Activated CD4-positive, alpha-beta T cell treated with anti-CD3 and anti-CD28 coated beads for 36 hours (primary cell): ENCODE measurements around the gene MAST2. TPM values are rescaled to one million over a fixed set of nuclear protein-coding genes. Genes with fewer than 3 reads are reported as not detected.

Source experiments
- ATAC-seq: fragments of 200-7000 bp; cut with Tn5 transposase; one replicate; pipeline ENCODE4 v1.10.0; 2021; ENCODE audit warnings: mild to moderate bottlenecking, moderate library complexity
- CTCF ChIA-PET: fragments of 350-600 bp; sonication (Branson Sonifier 250); formaldehyde crosslinking; loops from one replicate; lab custom pipeline; 2021; ENCODE audit warnings: antibody characterized with exemption; lab: Charles Lee
- POLR2A ChIA-PET: fragments of 350-600 bp; sonication (Branson Sonifier 250); formaldehyde crosslinking; loops from one replicate; lab custom pipeline; 2021; ENCODE audit warnings: antibody characterized with exemption, inconsistent platforms; lab: Charles Lee
- DNase-seq: peaks from one replicate; pipeline ENCODE4 v3.0.0-alpha.2; 2020
- H3K27ac Mint-ChIP-seq: one replicate; pipeline ENCODE4 v1.8.0; 2021; ENCODE audit warnings: mixed read lengths
- H3K27me3 Mint-ChIP-seq: one replicate; pipeline ENCODE4 v1.8.0; 2021; ENCODE audit warnings: mixed read lengths
- H3K36me3 Mint-ChIP-seq: one replicate; pipeline ENCODE4 v1.8.0; 2021; ENCODE audit warnings: low read depth, mixed read lengths
- H3K4me1 Mint-ChIP-seq: one replicate; pipeline ENCODE4 v1.8.0; 2021; ENCODE audit warnings: mixed read lengths
- H3K4me3 Mint-ChIP-seq: one replicate; pipeline ENCODE4 v1.8.0; 2021; ENCODE audit warnings: mild to moderate bottlenecking, moderate library complexity, mixed read lengths
- H3K9me3 Mint-ChIP-seq: one replicate; pipeline ENCODE4 v1.8.0; 2021; ENCODE audit warnings: low read depth, mixed read lengths
- intact Hi-C, 2 experiments: fragments of 100-400 bp; cut with DNase I in 1 of 2; cut with micrococcal nuclease in 1 of 2; formaldehyde crosslinking; loops; one replicate each; pipeline versions ENCODE4 v1.14.2 to v1.15.1; 2022 to 2024; cut with DNase I, micrococcal nuclease
- total RNA-seq, 2 experiments: library from RNA; stranded (reverse); gene quantifications; one replicate each; pipeline ENCODE4 v1.2.3, GENCODE V29; 2021

Gene MAST2
- total RNA-seq, 2 experiments from 2014 or later = 20.1 to 22.9 TPM

DNA sequence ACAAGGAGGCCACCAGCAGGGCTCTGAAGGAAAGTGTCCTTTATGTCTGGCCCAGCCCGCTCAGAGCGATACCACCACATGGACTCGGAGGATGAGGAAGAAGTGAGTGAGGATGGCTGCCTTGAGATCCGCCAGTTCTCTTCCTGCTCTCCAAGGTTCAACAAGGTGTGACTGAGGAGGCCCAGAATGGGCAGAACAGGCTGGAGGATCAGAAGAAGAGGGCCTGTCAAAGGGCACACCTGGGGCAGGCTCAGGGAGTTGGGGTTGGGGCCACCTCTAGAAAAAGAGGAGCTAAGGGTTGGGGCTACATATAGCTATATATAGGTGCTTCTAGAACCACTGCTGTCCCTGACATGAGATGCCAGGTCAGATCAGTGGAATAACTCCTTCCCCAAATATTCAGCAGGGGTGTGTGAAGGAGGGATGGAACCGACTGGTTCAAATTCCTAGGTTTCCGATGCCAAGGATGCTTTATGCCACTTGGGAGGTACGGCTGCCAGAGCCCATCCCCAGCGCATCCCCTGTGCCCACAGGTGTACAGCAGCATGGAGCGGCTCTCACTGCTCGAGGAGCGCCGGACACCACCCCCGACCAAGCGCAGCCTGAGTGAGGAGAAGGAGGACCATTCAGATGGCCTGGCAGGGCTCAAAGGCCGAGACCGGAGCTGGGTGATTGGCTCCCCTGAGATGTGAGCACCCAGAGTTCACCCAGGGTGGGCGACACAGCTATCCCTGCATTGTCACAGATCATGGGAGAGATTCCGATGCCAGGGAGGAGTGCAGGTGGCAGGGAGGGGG, 226.9 kb downstream of the MAST2 start:
- Mint-ChIP-seq H3K27ac (no peak overlapping the region), H3K9me3 (no peaks in the 10 kb centered on the region), H3K4me3 (no peak overlapping the region), H3K27me3 (no peaks in the 10 kb centered on the region), H3K36me3 (peaks cover 2% of the 10 kb centered on the region), H3K4me1 (no peaks in the 10 kb centered on the region)
- no peak for ATAC-seq
- CTCF ChIA-PET = interaction anchor here (0.9 kb wide), 1 partner anchor 151 kb away, joined by 3 read pairs; no protein-coding TSS in a partner anchor
- POLR2A ChIA-PET = no interaction called here
- DNase-seq = no peak
- intact Hi-C loops = no loop called here

DNA sequence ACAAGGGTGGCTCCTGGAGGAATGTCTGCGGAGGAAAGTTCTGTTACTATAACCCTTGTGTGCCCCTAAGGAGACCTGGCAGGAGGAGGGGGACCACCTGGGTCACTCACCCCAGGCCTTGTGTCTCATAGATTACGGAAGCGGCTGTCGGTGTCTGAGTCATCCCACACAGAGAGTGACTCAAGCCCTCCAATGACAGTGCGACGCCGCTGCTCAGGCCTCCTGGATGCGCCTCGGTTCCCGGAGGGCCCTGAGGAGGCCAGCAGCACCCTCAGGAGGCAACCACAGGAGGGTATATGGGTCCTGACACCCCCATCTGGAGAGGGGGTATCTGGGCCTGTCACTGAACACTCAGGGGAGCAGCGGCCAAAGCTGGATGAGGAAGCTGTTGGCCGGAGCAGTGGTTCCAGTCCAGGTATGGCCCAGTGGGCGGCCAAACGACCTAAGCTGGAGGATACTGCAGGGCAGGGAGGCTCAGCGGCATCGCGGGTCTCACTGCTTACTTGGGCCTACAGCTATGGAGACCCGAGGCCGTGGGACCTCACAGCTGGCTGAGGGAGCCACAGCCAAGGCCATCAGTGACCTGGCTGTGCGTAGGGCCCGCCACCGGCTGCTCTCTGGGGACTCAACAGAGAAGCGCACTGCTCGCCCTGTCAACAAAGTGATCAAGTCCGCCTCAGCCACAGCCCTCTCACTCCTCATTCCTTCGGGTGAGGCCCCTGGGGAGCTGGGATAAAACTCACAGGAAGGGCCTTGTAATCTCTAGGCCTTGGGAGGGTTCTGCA, 227.7 kb downstream of the MAST2 start:
- intact Hi-C loops = no loop called here
- ATAC-seq (no peak), DNase-seq (no peak)
- ChIA-PET POLR2A (no interaction called here), CTCF (interaction anchor here (0.9 to 1.1 kb wide), 2 partner anchors 127 to 193 kb away, joined by 3 read pairs; no protein-coding TSS in a partner anchor)
- H3K27ac Mint-ChIP-seq = no peak overlapping the region
- peaks cover 2% of the 10 kb centered on the region for H3K36me3 Mint-ChIP-seq
- H3K4me1 Mint-ChIP-seq = no peaks in the 10 kb centered on the region
- H3K27me3 Mint-ChIP-seq = no peaks in the 10 kb centered on the region
- H3K4me3 Mint-ChIP-seq = no peak overlapping the region
- no peaks in the 10 kb centered on the region for H3K9me3 Mint-ChIP-seq

DNA sequence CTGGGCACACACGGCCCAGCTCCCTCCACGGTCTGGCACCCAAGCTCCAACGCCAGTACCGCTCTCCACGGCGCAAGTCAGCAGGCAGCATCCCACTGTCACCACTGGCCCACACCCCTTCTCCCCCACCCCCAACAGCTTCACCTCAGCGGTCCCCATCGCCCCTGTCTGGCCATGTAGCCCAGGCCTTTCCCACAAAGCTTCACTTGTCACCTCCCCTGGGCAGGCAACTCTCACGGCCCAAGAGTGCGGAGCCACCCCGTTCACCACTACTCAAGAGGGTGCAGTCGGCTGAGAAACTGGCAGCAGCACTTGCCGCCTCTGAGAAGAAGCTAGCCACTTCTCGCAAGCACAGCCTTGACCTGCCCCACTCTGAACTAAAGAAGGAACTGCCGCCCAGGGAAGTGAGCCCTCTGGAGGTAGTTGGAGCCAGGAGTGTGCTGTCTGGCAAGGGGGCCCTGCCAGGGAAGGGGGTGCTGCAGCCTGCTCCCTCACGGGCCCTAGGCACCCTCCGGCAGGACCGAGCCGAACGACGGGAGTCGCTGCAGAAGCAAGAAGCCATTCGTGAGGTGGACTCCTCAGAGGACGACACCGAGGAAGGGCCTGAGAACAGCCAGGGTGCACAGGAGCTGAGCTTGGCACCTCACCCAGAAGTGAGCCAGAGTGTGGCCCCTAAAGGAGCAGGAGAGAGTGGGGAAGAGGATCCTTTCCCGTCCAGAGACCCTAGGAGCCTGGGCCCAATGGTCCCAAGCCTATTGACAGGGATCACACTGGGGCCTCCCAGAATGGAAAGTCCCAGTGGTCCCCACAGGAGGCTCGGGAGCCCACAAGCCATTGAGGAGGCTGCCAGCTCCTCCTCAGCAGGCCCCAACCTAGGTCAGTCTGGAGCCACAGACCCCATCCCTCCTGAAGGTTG, 231.4 kb downstream of the MAST2 start:
- ATAC-seq = no peak
- H3K4me3 Mint-ChIP-seq = no peak overlapping the region
- POLR2A ChIA-PET = no interaction called here
- no peaks in the 10 kb centered on the region for H3K9me3 Mint-ChIP-seq
- intact Hi-C loops = no loop called here
- DNase-seq = no peak
- no peaks in the 10 kb centered on the region for H3K27me3 Mint-ChIP-seq
- H3K36me3 Mint-ChIP-seq = peaks cover 2% of the 10 kb centered on the region
- no peaks in the 10 kb centered on the region for H3K4me1 Mint-ChIP-seq
- CTCF ChIA-PET = interaction anchor here (0.6 to 5.4 kb wide), 5 partner anchors 128 to 148 kb away, joined by 3 to 58 read pairs (median 4); no protein-coding TSS in a partner anchor
- H3K27ac Mint-ChIP-seq = no peak overlapping the region

DNA sequence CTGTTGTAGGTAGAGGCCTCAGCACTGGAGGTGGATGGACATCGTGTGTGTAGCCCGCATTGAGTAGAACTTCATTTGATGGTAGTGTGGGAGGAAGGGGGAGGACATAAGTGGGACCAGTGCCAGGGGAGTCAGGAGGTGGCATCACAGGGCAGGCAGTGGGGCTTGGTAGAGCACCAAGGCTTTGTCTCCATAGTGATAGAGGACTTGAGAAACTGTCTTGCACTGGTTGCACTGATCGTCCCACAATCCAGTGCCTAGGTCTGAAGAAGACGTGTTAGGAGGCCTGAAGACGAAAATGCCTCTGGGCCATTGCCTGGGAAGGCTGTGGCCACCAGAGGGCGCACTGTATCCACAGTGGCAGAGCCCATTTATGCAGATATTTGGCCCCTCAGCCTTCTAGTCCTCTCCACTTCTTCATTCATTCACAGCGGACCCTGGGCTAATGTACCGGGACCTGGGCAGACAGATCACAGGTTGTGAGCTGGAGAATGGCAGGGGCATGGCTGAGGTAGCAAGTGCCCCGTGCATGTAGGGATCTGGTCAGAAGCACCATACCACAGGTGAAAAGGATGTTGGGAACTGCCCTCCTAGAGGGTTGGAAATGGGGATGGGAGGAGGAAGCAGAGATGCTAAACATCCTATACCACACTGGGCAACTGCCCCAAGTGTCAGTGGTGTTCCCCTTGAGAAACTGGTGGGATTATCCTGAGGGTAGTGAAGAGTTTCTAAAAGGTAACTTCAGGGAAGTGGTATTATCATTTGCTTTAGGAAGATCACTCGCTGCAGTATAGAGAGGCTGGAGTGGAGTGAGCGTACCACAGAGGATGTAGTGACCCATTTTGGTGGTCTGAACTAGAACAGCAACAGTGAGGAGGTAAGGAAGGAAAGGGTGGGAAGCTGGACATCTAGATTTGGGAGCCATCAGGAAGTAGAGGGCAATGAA, 233.8 kb downstream of the MAST2 start:
- intact Hi-C loops = loop anchor here (1.0 kb wide), 2 partner anchors 142 to 186 kb away; no protein-coding TSS in a partner anchor
- Mint-ChIP-seq H3K4me3 (no peak overlapping the region), H3K4me1 (no peaks in the 10 kb centered on the region), H3K9me3 (no peaks in the 10 kb centered on the region), H3K27ac (no peak overlapping the region), H3K36me3 (peaks cover 2% of the 10 kb centered on the region), H3K27me3 (no peaks in the 10 kb centered on the region)
- peak; percentile 84 for ATAC-seq
- ChIA-PET POLR2A (no interaction called here), CTCF (interaction anchor here (0.5 to 5.4 kb wide), 15 partner anchors 23 to 190 kb away, joined by 3 to 58 read pairs (median 3); partner anchors contain the start of gene PIK3R3)
- peak; percentile 92 for DNase-seq

DNA sequence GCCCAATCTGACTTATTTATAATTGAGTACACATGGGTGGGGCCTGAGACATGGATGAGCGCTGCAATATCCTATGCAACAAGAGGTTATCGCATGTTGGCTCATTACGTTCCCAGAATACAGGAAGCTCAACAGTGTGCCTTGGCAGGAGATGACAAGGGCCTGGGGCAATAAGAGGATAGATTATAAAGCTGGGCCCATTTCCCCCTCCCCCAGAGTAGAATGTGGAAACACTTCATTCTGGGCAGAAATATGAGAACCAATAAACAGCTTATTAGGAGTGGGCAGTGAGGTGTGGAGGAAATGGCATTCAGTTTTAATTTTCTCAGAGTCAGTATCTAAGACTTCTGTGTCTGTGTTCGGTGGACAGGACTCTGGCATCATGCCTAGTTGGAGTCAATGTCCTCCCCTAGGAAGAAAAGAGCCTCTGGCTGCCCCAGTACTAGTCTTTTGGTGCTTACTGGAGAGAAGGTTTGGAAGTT, 236.2 kb downstream of the MAST2 start:
- Mint-ChIP-seq H3K4me1 (no peaks in the 10 kb centered on the region), H3K36me3 (no peaks in the 10 kb centered on the region), H3K27ac (no peak overlapping the region), H3K9me3 (no peaks in the 10 kb centered on the region), H3K4me3 (no peak overlapping the region), H3K27me3 (no peaks in the 10 kb centered on the region)
- ChIA-PET CTCF (interaction anchor here (0.6 to 5.4 kb wide), 4 partner anchors 27 to 185 kb away, joined by 3 to 58 read pairs (median 21); no protein-coding TSS in a partner anchor), POLR2A (no interaction called here)
- intact Hi-C loops = no loop called here
- no peak for DNase-seq
- no peak for ATAC-seq

DNA sequence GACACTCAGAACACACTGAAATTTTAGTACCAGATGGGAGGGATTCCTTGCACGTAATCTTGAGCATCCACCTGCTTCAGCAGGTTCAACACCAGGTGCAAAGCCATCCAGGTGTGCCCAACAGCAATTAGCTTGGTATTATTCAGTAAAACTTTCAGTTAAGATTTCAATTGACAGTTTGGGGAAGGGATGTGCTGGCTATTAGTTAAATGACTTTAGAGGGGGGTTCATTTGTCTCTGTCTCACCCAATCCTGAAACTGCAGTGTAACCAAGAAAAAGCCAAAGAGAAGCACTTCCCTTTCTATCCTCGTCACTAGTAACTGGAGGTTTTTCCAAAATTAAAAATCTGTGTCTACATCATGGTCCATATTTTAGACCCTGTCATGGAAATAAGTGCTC, 238.1 kb downstream of the MAST2 start:
- intact Hi-C loops = no loop called here
- Mint-ChIP-seq H3K4me3 (no peak overlapping the region), H3K27ac (no peak overlapping the region), H3K27me3 (no peaks in the 10 kb centered on the region), H3K36me3 (no peaks in the 10 kb centered on the region), H3K4me1 (no peaks in the 10 kb centered on the region), H3K9me3 (no peaks in the 10 kb centered on the region)
- ChIA-PET CTCF (interaction anchor here (0.7 to 1.7 kb wide), 4 partner anchors 8 to 377 kb away, joined by 3 to 6 read pairs (median 4); no protein-coding TSS in a partner anchor), POLR2A (no interaction called here)
- ATAC-seq = no peak
- DNase-seq = no peak

DNA sequence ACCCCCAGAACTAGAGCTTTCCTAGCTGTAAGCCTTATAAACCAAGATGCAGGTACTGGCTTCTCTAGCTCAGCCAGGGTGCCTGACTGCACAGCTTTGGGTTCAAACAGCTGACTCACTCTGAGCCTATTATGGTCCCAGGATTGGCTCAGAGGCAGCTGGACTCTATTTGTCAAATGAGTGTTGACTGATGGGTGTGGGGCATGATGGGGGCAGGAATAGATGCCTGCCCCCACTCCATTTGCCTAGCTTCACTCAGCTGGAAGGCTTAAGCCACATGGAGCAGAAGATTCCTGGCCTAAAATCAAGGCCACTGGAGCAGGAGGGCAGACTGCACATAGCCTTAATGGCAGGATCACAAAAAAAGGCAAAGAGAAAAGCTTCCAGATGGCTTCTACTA, 238.6 kb downstream of the MAST2 start:
- ChIA-PET POLR2A (no interaction called here), CTCF (interaction anchor here (0.6 to 1.7 kb wide), 6 partner anchors 8 to 377 kb away, joined by 3 to 6 read pairs (median 4); no protein-coding TSS in a partner anchor)
- no peak for DNase-seq
- ATAC-seq = no peak
- Mint-ChIP-seq H3K9me3 (no peaks in the 10 kb centered on the region), H3K27ac (no peak overlapping the region), H3K36me3 (no peaks in the 10 kb centered on the region), H3K4me3 (no peak overlapping the region), H3K27me3 (no peaks in the 10 kb centered on the region), H3K4me1 (no peaks in the 10 kb centered on the region)
- intact Hi-C loops = no loop called here

DNA sequence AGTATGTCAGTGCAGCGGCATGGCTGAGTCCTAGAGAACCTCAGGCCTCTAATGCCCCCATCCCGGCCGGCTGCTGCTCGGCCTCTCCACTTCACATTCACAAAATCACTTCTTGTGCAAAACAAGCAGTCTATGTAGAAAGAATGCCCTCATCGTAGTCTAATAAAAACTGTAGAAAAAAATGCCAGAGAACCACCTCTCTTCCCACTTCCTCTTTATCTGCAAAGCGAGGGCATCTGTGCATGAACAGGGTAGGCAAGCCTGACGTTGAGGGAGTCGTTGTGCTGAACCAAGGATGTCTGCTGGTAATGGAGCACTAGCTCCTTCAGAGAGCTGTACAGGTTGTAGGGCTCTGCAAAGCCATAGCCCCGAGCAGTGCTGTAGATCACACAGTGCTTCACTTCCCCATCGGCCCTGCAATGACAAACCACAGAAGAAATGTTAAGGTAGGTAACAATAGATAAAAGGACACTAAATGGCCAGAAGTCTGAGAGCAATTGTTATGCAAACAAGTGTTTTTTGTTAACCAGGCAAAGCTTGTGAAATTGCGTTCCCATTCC, 240.1 kb downstream of the MAST2 start:
- ATAC-seq = no peak
- H3K36me3 Mint-ChIP-seq = no peaks in the 10 kb centered on the region
- POLR2A ChIA-PET = no interaction called here

DNA sequence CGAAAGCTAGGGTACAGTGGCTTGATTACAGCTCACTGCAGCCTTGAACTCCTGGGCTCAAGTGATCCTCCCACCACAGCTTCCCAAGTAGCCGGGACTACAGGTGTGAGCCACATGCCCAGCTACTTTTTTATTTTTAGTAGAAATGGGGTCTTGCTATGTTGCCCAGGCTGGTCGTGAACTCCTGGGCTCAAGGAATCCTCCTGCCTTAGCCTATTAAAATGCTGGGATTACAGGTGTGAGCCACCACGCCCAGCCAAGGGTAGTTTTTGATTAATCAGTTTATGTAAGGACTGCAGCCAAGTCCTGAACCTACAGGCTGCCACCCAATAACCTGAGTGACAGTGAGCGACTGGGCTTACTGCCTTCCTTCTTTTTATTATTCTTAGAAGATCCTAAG, 240.7 kb downstream of the MAST2 start:
- no peaks in the 10 kb centered on the region for H3K9me3 Mint-ChIP-seq
- POLR2A ChIA-PET = no interaction called here
- no peak overlapping the region for H3K4me3 Mint-ChIP-seq
- H3K27me3 Mint-ChIP-seq = no peaks in the 10 kb centered on the region
- DNase-seq (no peak), ATAC-seq (no peak)
- no peaks in the 10 kb centered on the region for H3K36me3 Mint-ChIP-seq
- CTCF ChIA-PET = no interaction called here
- intact Hi-C loops = no loop called here
- no peak overlapping the region for H3K27ac Mint-ChIP-seq
- H3K4me1 Mint-ChIP-seq = no peaks in the 10 kb centered on the region

More for the DNA sequence above, 240.1 kb downstream of the MAST2 start:
- Mint-ChIP-seq H3K27me3 (no peaks in the 10 kb centered on the region), H3K4me3 (no peak overlapping the region), H3K27ac (no peak overlapping the region), H3K9me3 (no peaks in the 10 kb centered on the region), H3K4me1 (no peaks in the 10 kb centered on the region)
- CTCF ChIA-PET = no interaction called here
- intact Hi-C loops = no loop called here
- DNase-seq = no peak

DNA sequence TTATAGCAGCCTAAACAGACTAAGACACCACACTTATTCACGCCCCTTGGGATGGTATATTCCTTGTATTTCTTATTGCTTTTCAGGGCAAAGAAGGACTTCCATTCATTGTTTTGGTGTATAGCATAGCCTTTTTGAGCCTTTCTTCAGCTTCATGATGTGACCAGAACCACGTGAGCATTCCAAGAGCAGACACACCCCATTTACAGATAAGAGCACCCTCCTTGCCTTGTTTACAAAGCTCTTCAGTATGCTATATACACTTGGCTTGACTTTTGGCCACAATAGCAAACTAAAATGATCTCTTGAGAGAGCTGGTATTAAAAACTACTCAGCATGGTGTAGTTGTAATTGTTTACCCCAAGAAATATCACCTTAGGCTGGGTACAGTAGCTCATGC, 250.3 kb downstream of the MAST2 start:
- H3K36me3 Mint-ChIP-seq = no peaks in the 10 kb centered on the region
- H3K4me3 Mint-ChIP-seq = no peak overlapping the region
- no peak overlapping the region for H3K27ac Mint-ChIP-seq
- DNase-seq = no peak
- peaks cover 2% of the 10 kb centered on the region for H3K27me3 Mint-ChIP-seq
- H3K4me1 Mint-ChIP-seq = no peaks in the 10 kb centered on the region
- intact Hi-C loops = no loop called here
- no peak for ATAC-seq
- ChIA-PET POLR2A (no interaction called here), CTCF (no interaction called here)
- H3K9me3 Mint-ChIP-seq = no peaks in the 10 kb centered on the region
